HEK293 (cell line): ENCODE results near the gene ACHE.

Experiments
- CTCF ChIA-PET: fragments of 350-600 bp; formaldehyde crosslinking; extraction: SDS; loops from one replicate; lab custom pipeline; 2021; ENCODE audit warnings: antibody characterized with exemption; lab: Yijun Ruan, JAX
- POLR2A ChIA-PET: fragments of 300-600 bp; formaldehyde crosslinking; extraction: SDS; loops from one replicate; lab custom pipeline; 2020; ENCODE audit warnings: antibody characterized with exemption, inconsistent platforms; lab: Yijun Ruan, JAX
- H3K27ac ChIP-seq: fragments of 200-500 bp; sonication (Bioruptor generic); 2 replicates; pipeline ENCODE4 v1.5.1; 2014; ENCODE audit warnings: low read depth, low read length, control low read depth, inconsistent platforms; ENCODE audit errors: extremely low read depth
- H3K36me3 ChIP-seq, 2 experiments: fragments of 200-500 bp in 1 of 2; sonication (Bioruptor generic) in 1 of 2; 1 replicate in 1 of 2; 2 replicates in 1 of 2; pipeline ENCODE4 v1.5.1; 2014 to 2017; ENCODE audit warnings: inconsistent platforms in 2 of 2, low read length in 2 of 2; ENCODE audit not compliant: control insufficient read depth in 2 of 2, insufficient read depth in 1 of 2
- H3K4me1 ChIP-seq: fragments of 200-500 bp; sonication (Bioruptor generic); 2 replicates; pipeline ENCODE4 v1.5.1; 2014; ENCODE audit warnings: mild to moderate bottlenecking, low read length, inconsistent platforms; ENCODE audit not compliant: control insufficient read depth, insufficient read depth
- H3K4me3 ChIP-seq: 2 replicates; pipeline ENCODE4 v1.5.1; 2011; ENCODE audit warnings: low read depth, mild to moderate bottlenecking, control low read depth, low read length, moderate library complexity
- H3K9me3 ChIP-seq: fragments of 200-500 bp; sonication (Bioruptor generic); 2 replicates; pipeline ENCODE4 v1.5.1; 2014; ENCODE audit warnings: low read depth, low read length, inconsistent platforms; ENCODE audit not compliant: control insufficient read depth, insufficient read depth
- GLI2 ChIP-seq: fragments of 450-650 bp; formaldehyde crosslinking; IDR thresholded peaks from 2 replicates; pipeline ENCODE4; 2017; ENCODE audit warnings: missing biosample characterization, missing genetic modification characterization, low read depth, borderline replicate concordance
- GLIS2 ChIP-seq: fragments of 450-650 bp; formaldehyde crosslinking; IDR thresholded peaks from 2 replicates; pipeline ENCODE4 v1.5.1; 2016; ENCODE audit warnings: missing biosample characterization, missing genetic modification characterization
- KLF9 ChIP-seq: fragments of 450-650 bp; formaldehyde crosslinking; IDR thresholded peaks from 2 replicates; pipeline ENCODE4 v1.5.1; 2016; ENCODE audit warnings: missing biosample characterization, missing genetic modification characterization, low read depth
- PRDM1 ChIP-seq: fragments of 450-650 bp; formaldehyde crosslinking; IDR thresholded peaks from 2 replicates; pipeline ENCODE4; 2016; ENCODE audit warnings: missing biosample characterization, missing genetic modification characterization
- ZBTB48 ChIP-seq: fragments of 450-650 bp; formaldehyde crosslinking; IDR thresholded peaks from 2 replicates; pipeline ENCODE4 v1.5.1; 2016; ENCODE audit warnings: missing biosample characterization, missing genetic modification characterization
- ZNF184 ChIP-seq: fragments of 450-650 bp; IDR thresholded peaks from 2 replicates; pipeline ENCODE4 v1.5.1; 2018; ENCODE audit warnings: missing biosample characterization, mild to moderate bottlenecking, missing genetic modification characterization
- ZNF221 ChIP-seq: fragments of 450-650 bp; formaldehyde crosslinking; IDR thresholded peaks from 2 replicates; pipeline ENCODE4 v1.5.1; 2017; ENCODE audit warnings: missing biosample characterization, missing genetic modification characterization, borderline replicate concordance
- ZNF341 ChIP-seq: fragments of 450-650 bp; formaldehyde crosslinking; IDR thresholded peaks from 2 replicates; pipeline ENCODE4; 2016; ENCODE audit warnings: low read depth, missing biosample characterization, missing genetic modification characterization
- ZNF501 ChIP-seq: fragments of 450-650 bp; formaldehyde crosslinking; IDR thresholded peaks from 2 replicates; pipeline ENCODE4 v1.5.1; 2016; ENCODE audit warnings: missing biosample characterization, missing genetic modification characterization
- ZNF600 ChIP-seq: fragments of 450-650 bp; formaldehyde crosslinking; IDR thresholded peaks from 2 replicates; pipeline ENCODE4 v1.5.1; 2016; ENCODE audit warnings: missing biosample characterization, missing genetic modification characterization
- ZNF610 ChIP-seq: fragments of 450-650 bp; formaldehyde crosslinking; IDR thresholded peaks from 2 replicates; pipeline ENCODE4 v1.5.1; 2016; ENCODE audit warnings: missing biosample characterization, missing genetic modification characterization, borderline replicate concordance
- TF ChIP-seq, protein P1 (sequence below): fragments of 450-650 bp; formaldehyde crosslinking; optimal IDR thresholded peaks from 2 replicates; pipeline ENCODE3; 2016; ENCODE audit warnings: missing biosample characterization, mild to moderate bottlenecking, missing genetic modification characterization
- TF ChIP-seq, protein P2 (sequence below): fragments of 450-650 bp; formaldehyde crosslinking; IDR thresholded peaks from 2 replicates; pipeline ENCODE4 v1.5.1; 2016; ENCODE audit warnings: missing biosample characterization, missing genetic modification characterization
- TF ChIP-seq, protein P3 (sequence below): sonication (generic); formaldehyde crosslinking; IDR thresholded peaks from 2 replicates; pipeline ENCODE4 v1.8.1; 2022; ENCODE audit warnings: mild to moderate bottlenecking, moderate library complexity, missing genetic modification reagents
- TF ChIP-seq, protein P4 (sequence below): fragments of 450-650 bp; formaldehyde crosslinking; IDR thresholded peaks from 2 replicates; pipeline ENCODE4 v1.5.1; 2016; ENCODE audit warnings: missing biosample characterization, missing genetic modification characterization, borderline replicate concordance
- TF ChIP-seq, protein P5 (sequence below): fragments of 450-650 bp; formaldehyde crosslinking; IDR thresholded peaks from 2 replicates; pipeline ENCODE4 v1.5.1; 2016; ENCODE audit warnings: missing biosample characterization, missing genetic modification characterization, borderline replicate concordance
- TF ChIP-seq, protein P6 (sequence below): fragments of 450-650 bp; formaldehyde crosslinking; IDR thresholded peaks from 2 replicates; pipeline ENCODE4 v1.5.1; 2016; ENCODE audit warnings: missing biosample characterization, missing genetic modification characterization

Gene ACHE

DNA sequence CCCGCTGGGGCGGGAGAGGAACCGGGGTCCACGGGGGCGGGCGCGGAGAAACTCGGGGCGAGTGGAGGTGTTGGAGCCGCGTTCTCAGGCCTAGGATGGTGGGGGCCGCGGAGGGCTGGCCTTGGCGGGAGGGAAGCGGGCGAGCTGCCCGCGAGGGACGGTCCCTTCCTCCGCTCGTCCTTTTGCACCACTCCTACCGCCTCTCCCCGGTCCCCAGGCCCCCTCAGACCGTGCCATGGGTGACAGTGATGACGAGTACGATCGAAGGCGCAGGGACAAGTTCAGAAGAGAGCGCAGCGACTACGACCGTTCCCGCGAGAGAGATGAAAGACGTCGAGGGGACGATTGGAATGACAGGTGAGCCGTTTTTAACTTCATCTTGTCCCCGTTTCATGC lies 20.3 kb downstream of the ACHE start (continued):
- TF ChIP-seq, protein P1, sequence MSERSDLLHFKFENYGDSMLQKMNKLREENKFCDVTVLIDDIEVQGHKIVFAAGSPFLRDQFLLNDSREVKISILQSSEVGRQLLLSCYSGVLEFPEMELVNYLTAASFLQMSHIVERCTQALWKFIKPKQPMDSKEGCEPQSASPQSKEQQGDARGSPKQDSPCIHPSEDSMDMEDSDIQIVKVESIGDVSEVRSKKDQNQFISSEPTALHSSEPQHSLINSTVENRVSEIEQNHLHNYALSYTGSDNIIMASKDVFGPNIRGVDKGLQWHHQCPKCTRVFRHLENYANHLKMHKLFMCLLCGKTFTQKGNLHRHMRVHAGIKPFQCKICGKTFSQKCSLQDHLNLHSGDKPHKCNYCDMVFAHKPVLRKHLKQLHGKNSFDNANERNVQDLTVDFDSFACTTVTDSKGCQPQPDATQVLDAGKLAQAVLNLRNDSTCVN, result peak; percentile 75
- TF ChIP-seq GLIS2 (peak; percentile 70), ZBTB48 (tag by site-specific recombination) (peak; percentile 62; the same call in 1 of the 2 replicates), ZNF501 (tag by site-specific recombination) (no peak)
- TF ChIP-seq, protein P2, sequence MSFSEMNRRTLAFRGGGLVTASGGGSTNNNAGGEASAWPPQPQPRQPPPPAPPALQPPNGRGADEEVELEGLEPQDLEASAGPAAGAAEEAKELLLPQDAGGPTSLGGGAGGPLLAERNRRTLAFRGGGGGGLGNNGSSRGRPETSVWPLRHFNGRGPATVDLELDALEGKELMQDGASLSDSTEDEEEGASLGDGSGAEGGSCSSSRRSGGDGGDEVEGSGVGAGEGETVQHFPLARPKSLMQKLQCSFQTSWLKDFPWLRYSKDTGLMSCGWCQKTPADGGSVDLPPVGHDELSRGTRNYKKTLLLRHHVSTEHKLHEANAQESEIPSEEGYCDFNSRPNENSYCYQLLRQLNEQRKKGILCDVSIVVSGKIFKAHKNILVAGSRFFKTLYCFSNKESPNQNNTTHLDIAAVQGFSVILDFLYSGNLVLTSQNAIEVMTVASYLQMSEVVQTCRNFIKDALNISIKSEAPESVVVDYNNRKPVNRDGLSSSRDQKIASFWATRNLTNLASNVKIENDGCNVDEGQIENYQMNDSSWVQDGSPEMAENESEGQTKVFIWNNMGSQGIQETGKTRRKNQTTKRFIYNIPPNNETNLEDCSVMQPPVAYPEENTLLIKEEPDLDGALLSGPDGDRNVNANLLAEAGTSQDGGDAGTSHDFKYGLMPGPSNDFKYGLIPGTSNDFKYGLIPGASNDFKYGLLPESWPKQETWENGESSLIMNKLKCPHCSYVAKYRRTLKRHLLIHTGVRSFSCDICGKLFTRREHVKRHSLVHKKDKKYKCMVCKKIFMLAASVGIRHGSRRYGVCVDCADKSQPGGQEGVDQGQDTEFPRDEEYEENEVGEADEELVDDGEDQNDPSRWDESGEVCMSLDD (tag by site-specific recombination), result 0 out of 2 replicates have a peak, but pooled peaks have one; percentile 12
- TF ChIP-seq, protein P3, sequence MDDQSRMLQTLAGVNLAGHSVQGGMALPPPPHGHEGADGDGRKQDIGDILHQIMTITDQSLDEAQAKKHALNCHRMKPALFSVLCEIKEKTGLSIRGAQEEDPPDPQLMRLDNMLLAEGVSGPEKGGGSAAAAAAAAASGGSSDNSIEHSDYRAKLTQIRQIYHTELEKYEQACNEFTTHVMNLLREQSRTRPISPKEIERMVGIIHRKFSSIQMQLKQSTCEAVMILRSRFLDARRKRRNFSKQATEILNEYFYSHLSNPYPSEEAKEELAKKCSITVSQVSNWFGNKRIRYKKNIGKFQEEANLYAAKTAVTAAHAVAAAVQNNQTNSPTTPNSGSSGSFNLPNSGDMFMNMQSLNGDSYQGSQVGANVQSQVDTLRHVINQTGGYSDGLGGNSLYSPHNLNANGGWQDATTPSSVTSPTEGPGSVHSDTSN, result 0 out of 2 replicates have a peak, but pooled peaks have one; percentile 4

DNA sequence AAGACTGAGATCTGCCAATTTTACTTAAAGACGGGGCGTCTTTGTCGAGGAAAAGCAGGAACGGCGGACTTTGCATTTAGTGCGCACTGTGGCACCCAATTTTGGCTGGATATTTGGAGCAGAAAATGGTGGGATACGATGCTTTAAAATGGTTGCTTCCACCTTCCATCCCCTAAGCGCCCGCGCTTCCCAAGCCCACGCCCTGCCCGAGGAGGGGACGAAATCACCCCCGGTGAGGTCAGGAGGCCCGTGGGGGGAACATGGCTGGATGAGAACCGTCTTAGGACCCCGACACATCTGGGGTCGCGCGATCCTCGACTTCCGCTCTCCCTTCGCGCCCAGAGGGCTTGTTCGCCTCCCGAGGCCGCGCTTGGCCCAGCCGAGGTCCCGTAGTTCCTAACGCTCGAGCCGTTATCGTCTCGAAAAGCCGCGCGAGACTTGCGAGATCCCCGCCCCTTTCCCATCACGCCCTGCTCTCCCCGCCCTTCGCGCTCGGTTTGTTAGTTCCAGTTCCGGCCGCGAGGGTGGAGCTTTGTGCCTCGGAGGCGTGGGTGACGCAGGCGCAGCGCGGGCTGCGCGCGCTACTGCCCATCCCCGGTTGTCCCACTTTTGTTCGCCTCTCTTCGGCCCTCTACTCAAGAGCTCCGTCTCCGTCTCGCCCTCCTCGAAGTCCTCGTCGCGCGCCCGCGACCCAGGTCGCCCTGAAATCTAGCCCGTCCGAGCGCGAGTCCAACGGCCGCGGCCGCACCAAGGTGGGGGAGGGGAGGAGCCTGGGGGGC lies 20.9 kb downstream of the ACHE start, which contains the start of gene SRRT:
TSS of gene SRRT (plus strand) at position 527 of the 779 bp plus-strand sequence. CDS start 488 bp downstream, outside the sequence.
- no peaks in the 10 kb centered on the region for H3K4me1 ChIP-seq
- ChIA-PET CTCF (interaction anchor here (0.6 to 1.1 kb wide), 4 partner anchors 22 to 185 kb away, joined by 3 to 4 read pairs (median 3); partner anchors contain the start of gene SLC12A9), POLR2A (interaction anchor here (0.5 to 8.1 kb wide), 33 partner anchors 8 to 445 kb away, joined by 3 to 198 read pairs (median 4); partner anchors contain the start of genes ACHE, AGFG2, EPHB4 and FBXO24)
- peak within 1 kb of the TSS; percentile 78 for H3K27ac ChIP-seq
- no peaks in the 10 kb centered on the region for H3K9me3 ChIP-seq
- peak within 1 kb of the TSS; percentile 68 for H3K4me3 ChIP-seq
- H3K36me3 ChIP-seq, result peaks cover 47 to 75% of the 10 kb centered on the region in 2 experiments
- TF ChIP-seq ZNF184 (tag by site-specific recombination) (no peak), ZNF610 (tag by site-specific recombination) (peak; percentile 34; the same call in 1 of the 2 replicates), PRDM1 (tag by site-specific recombination) (no peak), ZNF221 (tag by site-specific recombination) (no peak), ZNF600 (tag by site-specific recombination) (0 out of 2 replicates have a peak, but pooled peaks have one; percentile 37), KLF9 (tag by site-specific recombination) (peak; percentile 85), ZNF341 (tag by site-specific recombination) (no peak), GLI2 (no peak)
- TF ChIP-seq, protein P4, sequence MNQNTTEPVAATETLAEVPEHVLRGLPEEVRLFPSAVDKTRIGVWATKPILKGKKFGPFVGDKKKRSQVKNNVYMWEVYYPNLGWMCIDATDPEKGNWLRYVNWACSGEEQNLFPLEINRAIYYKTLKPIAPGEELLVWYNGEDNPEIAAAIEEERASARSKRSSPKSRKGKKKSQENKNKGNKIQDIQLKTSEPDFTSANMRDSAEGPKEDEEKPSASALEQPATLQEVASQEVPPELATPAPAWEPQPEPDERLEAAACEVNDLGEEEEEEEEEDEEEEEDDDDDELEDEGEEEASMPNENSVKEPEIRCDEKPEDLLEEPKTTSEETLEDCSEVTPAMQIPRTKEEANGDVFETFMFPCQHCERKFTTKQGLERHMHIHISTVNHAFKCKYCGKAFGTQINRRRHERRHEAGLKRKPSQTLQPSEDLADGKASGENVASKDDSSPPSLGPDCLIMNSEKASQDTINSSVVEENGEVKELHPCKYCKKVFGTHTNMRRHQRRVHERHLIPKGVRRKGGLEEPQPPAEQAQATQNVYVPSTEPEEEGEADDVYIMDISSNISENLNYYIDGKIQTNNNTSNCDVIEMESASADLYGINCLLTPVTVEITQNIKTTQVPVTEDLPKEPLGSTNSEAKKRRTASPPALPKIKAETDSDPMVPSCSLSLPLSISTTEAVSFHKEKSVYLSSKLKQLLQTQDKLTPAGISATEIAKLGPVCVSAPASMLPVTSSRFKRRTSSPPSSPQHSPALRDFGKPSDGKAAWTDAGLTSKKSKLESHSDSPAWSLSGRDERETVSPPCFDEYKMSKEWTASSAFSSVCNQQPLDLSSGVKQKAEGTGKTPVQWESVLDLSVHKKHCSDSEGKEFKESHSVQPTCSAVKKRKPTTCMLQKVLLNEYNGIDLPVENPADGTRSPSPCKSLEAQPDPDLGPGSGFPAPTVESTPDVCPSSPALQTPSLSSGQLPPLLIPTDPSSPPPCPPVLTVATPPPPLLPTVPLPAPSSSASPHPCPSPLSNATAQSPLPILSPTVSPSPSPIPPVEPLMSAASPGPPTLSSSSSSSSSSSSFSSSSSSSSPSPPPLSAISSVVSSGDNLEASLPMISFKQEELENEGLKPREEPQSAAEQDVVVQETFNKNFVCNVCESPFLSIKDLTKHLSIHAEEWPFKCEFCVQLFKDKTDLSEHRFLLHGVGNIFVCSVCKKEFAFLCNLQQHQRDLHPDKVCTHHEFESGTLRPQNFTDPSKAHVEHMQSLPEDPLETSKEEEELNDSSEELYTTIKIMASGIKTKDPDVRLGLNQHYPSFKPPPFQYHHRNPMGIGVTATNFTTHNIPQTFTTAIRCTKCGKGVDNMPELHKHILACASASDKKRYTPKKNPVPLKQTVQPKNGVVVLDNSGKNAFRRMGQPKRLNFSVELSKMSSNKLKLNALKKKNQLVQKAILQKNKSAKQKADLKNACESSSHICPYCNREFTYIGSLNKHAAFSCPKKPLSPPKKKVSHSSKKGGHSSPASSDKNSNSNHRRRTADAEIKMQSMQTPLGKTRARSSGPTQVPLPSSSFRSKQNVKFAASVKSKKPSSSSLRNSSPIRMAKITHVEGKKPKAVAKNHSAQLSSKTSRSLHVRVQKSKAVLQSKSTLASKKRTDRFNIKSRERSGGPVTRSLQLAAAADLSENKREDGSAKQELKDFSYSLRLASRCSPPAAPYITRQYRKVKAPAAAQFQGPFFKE, result no peak
- TF ChIP-seq, protein P3, result 0 out of 2 replicates have a peak, but pooled peaks have one; percentile 41
- TF ChIP-seq, protein P5, sequence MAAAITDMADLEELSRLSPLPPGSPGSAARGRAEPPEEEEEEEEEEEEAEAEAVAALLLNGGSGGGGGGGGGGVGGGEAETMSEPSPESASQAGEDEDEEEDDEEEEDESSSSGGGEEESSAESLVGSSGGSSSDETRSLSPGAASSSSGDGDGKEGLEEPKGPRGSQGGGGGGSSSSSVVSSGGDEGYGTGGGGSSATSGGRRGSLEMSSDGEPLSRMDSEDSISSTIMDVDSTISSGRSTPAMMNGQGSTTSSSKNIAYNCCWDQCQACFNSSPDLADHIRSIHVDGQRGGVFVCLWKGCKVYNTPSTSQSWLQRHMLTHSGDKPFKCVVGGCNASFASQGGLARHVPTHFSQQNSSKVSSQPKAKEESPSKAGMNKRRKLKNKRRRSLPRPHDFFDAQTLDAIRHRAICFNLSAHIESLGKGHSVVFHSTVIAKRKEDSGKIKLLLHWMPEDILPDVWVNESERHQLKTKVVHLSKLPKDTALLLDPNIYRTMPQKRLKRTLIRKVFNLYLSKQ (tag by site-specific recombination), result no peak
- TF ChIP-seq, protein P6, sequence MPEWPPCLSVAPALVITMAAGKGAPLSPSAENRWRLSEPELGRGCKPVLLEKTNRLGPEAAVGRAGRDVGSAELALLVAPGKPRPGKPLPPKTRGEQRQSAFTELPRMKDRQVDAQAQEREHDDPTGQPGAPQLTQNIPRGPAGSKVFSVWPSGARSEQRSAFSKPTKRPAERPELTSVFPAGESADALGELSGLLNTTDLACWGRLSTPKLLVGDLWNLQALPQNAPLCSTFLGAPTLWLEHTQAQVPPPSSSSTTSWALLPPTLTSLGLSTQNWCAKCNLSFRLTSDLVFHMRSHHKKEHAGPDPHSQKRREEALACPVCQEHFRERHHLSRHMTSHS (tag by site-specific recombination), result no peak
